Ishikawa (cell line): ENCODE results near the gene PLPP2.

Experiments used
- CEBPB ChIP-seq: IDR thresholded peaks from 2 replicates; pipeline ENCODE4 v1.6.1; 2012
- EGR1 ChIP-seq: IDR thresholded peaks from 2 replicates; pipeline ENCODE4 v1.6.1; 2012
- EP300 ChIP-seq: IDR thresholded peaks from 2 replicates; pipeline ENCODE4 v1.6.1; 2012; ENCODE audit warnings: borderline replicate concordance
- FOXM1 ChIP-seq: IDR thresholded peaks from 2 replicates; pipeline ENCODE4 v1.6.1; 2012; ENCODE audit warnings: low read depth, borderline replicate concordance
- MAX ChIP-seq: IDR thresholded peaks from 2 replicates; pipeline ENCODE4 v1.6.1; 2012
- NFIC ChIP-seq: IDR thresholded peaks from 2 replicates; pipeline ENCODE4 v1.6.1; 2012
- RAD21 ChIP-seq: IDR thresholded peaks from 2 replicates; pipeline ENCODE4 v1.6.1; 2012; ENCODE audit warnings: low read depth
- REST ChIP-seq: IDR thresholded peaks from 2 replicates; pipeline ENCODE4 v1.6.1; 2012; ENCODE audit warnings: low read depth, mild to moderate bottlenecking
- TAF1 ChIP-seq: IDR thresholded peaks from 2 replicates; pipeline ENCODE4 v1.6.1; 2012; ENCODE audit warnings: low read depth, mild to moderate bottlenecking
- TCF12 ChIP-seq: IDR thresholded peaks from 2 replicates; pipeline ENCODE4 v1.6.1; 2012; ENCODE audit warnings: low read depth
- TEAD4 ChIP-seq: IDR thresholded peaks from 2 replicates; pipeline ENCODE4 v1.6.1; 2012
- USF1 ChIP-seq: IDR thresholded peaks from 2 replicates; pipeline ENCODE4 v1.6.1; 2012
- YY1 ChIP-seq: IDR thresholded peaks from 2 replicates; pipeline ENCODE4 v1.6.1; 2012; ENCODE audit warnings: low read depth

GRCh38 chr19:275958-276646 is 15.1 kb downstream of the PLPP2 start:
- no peak for TF ChIP-seq FOXM1
- TF ChIP-seq TAF1 = no peak
- no peak for TF ChIP-seq YY1
- no peak for TF ChIP-seq CEBPB
- no peak for TF ChIP-seq TCF12
- TF ChIP-seq REST = no peak
- no peak for TF ChIP-seq EP300
- TF ChIP-seq RAD21 = no peak
- no peak for TF ChIP-seq MAX
- TF ChIP-seq TEAD4 = no peak
- no peak for TF ChIP-seq EGR1
- no peak for TF ChIP-seq USF1
- TF ChIP-seq NFIC = no peak
